H9 (cell line): ENCODE measurements around the gene NME8. TPM values are rescaled to one million over a fixed set of nuclear protein-coding genes. Genes with fewer than 3 reads are reported as not detected.

Experiments
- DNase-seq: peaks from one replicate; pipeline ENCODE4 v3.0.0-alpha.2; 2017
- H2AFZ ChIP-seq: one replicate; pipeline ENCODE4 v1.6.1; 2013; ENCODE audit warnings: mild to moderate bottlenecking, low read length, control low read depth, moderate library complexity
- H2AK5ac ChIP-seq: 2 replicates; pipeline ENCODE4 v1.6.1; 2013; ENCODE audit warnings: low read length, control low read depth, mixed read lengths; ENCODE audit not compliant: insufficient read length
- H2BK120ac ChIP-seq: one replicate; pipeline ENCODE4 v1.6.1; 2013; ENCODE audit warnings: low read depth, mild to moderate bottlenecking, low read length, control low read depth, inconsistent platforms; ENCODE audit not compliant: poor library complexity, severe bottlenecking
- H2BK12ac ChIP-seq: 2 replicates; pipeline ENCODE4 v1.6.1; 2013; ENCODE audit warnings: low read length, control low read depth, mixed read lengths, low read depth; ENCODE audit not compliant: insufficient read length
- H2BK15ac ChIP-seq: 2 replicates; pipeline ENCODE4 v1.6.1; 2013; ENCODE audit warnings: low read depth, low read length, control low read depth
- H2BK20ac ChIP-seq: one replicate; pipeline ENCODE4 v1.6.1; 2013; ENCODE audit warnings: low read depth, mild to moderate bottlenecking, low read length, control low read depth, inconsistent platforms; ENCODE audit not compliant: poor library complexity, severe bottlenecking
- H2BK5ac ChIP-seq: 2 replicates; pipeline ENCODE4 v1.6.1; 2013; ENCODE audit warnings: low read length, control low read depth, mixed read lengths; ENCODE audit not compliant: insufficient read length
- H3K14ac ChIP-seq: 2 replicates; pipeline ENCODE4 v1.6.1; 2013; ENCODE audit warnings: low read length, control low read depth; ENCODE audit not compliant: insufficient read depth
- H3K18ac ChIP-seq: 2 replicates; pipeline ENCODE4 v1.6.1; 2013; ENCODE audit warnings: low read depth, mild to moderate bottlenecking, mixed read lengths, low read length, control low read depth; ENCODE audit not compliant: insufficient read length
- H3K23ac ChIP-seq: 2 replicates; pipeline ENCODE4 v1.6.1; 2013; ENCODE audit warnings: low read length, control low read depth, mixed read lengths, low read depth; ENCODE audit not compliant: insufficient read length
- H3K23me2 ChIP-seq: 2 replicates; pipeline ENCODE4 v1.6.1; 2013; ENCODE audit warnings: low read depth, mild to moderate bottlenecking, mixed read lengths, low read length, control low read depth; ENCODE audit not compliant: insufficient read length, poor library complexity, severe bottlenecking
- H3K27ac ChIP-seq: 2 replicates; pipeline ENCODE4 v1.5.1; 2013; ENCODE audit warnings: low read length, control low read depth, mixed read lengths, low read depth; ENCODE audit not compliant: insufficient read length
- H3K27me3 ChIP-seq: 2 replicates; pipeline ENCODE4 v1.6.1; 2013; ENCODE audit warnings: low read length, control low read depth, inconsistent platforms; ENCODE audit not compliant: insufficient read depth
- H3K4ac ChIP-seq: 2 replicates; pipeline ENCODE4 v1.6.1; 2013; ENCODE audit warnings: low read depth, mild to moderate bottlenecking, control low read depth, inconsistent platforms, low read length, moderate library complexity
- H3K4me1 ChIP-seq: 2 replicates; pipeline ENCODE4 v1.6.1; 2013; ENCODE audit warnings: low read length, control low read depth, inconsistent platforms; ENCODE audit not compliant: insufficient read depth
- H3K4me2 ChIP-seq: 2 replicates; pipeline ENCODE4 v1.6.1; 2013; ENCODE audit warnings: low read length, control low read depth, mixed read lengths; ENCODE audit not compliant: insufficient read length, insufficient read depth
- H3K56ac ChIP-seq: 2 replicates; pipeline ENCODE4 v1.6.1; 2013; ENCODE audit warnings: low read depth, mild to moderate bottlenecking, mixed read lengths, low read length, control low read depth; ENCODE audit not compliant: insufficient read length
- H3K79me1 ChIP-seq: 2 replicates; pipeline ENCODE4 v1.6.1; 2013; ENCODE audit warnings: low read depth, mild to moderate bottlenecking, moderate library complexity, low read length, control low read depth, inconsistent platforms; ENCODE audit not compliant: insufficient read depth, poor library complexity, severe bottlenecking
- H3K79me2 ChIP-seq: 2 replicates; pipeline ENCODE4 v1.6.1; 2013; ENCODE audit warnings: low read length, control low read depth, inconsistent platforms; ENCODE audit not compliant: insufficient read depth
- H3K9ac ChIP-seq: 2 replicates; pipeline ENCODE4 v1.6.1; 2013; ENCODE audit warnings: low read length, control low read depth, mixed read lengths; ENCODE audit not compliant: insufficient read length; ENCODE audit errors: extremely low read depth
- H3K9me3 ChIP-seq: one replicate; pipeline ENCODE4 v1.6.1; 2013; ENCODE audit warnings: low read depth, low read length, inconsistent platforms; ENCODE audit not compliant: control insufficient read depth
- H3T11ph ChIP-seq: one replicate; pipeline ENCODE4 v1.6.1; 2013; ENCODE audit warnings: mild to moderate bottlenecking, low read length, control low read depth, inconsistent platforms
- H4K20me1 ChIP-seq: one replicate; pipeline ENCODE4 v1.6.1; 2013; ENCODE audit not compliant: control insufficient read depth, insufficient read length, insufficient read depth
- H4K5ac ChIP-seq: 2 replicates; pipeline ENCODE4 v1.6.1; 2013; ENCODE audit warnings: low read depth, mild to moderate bottlenecking, mixed read lengths, low read length, control low read depth; ENCODE audit not compliant: insufficient read length
- H4K8ac ChIP-seq: replicated peaks from 2 replicates; pipeline ENCODE4 v1.6.1; 2013; ENCODE audit warnings: low read length, control low read depth, mixed read lengths, low read depth; ENCODE audit not compliant: insufficient read length
- H4K91ac ChIP-seq: 2 replicates; pipeline ENCODE4 v1.6.1; 2013; ENCODE audit warnings: low read depth, mild to moderate bottlenecking, moderate library complexity, mixed read lengths, low read length, control low read depth; ENCODE audit not compliant: insufficient read length
- H3K27ac Mint-ChIP-seq, 3 experiments: 2 replicates in 2 of 3; 3 replicates in 1 of 3; pipeline ENCODE4 v1.8.0; 2020 to 2021; ENCODE audit warnings: mixed read lengths in 3 of 3, mild to moderate bottlenecking in 1 of 3, moderate library complexity in 1 of 3
- H3K27me3 Mint-ChIP-seq: 2 replicates; pipeline ENCODE4 v1.8.0; 2021; ENCODE audit warnings: low read depth, mild to moderate bottlenecking, moderate library complexity, mixed read lengths
- H3K36me3 Mint-ChIP-seq, 3 experiments: 2 replicates in 2 of 3; 3 replicates in 1 of 3; pipeline ENCODE4 v1.8.0; 2020 to 2021; ENCODE audit warnings: low read depth in 3 of 3, mixed read lengths in 3 of 3; ENCODE audit not compliant: insufficient read depth in 1 of 3
- H3K4me1 Mint-ChIP-seq, 2 experiments: 2 replicates each; pipeline ENCODE4 v1.8.0; 2020; ENCODE audit warnings: mixed read lengths in 2 of 2
- H3K4me3 Mint-ChIP-seq, 2 experiments: 2 replicates in 1 of 2; 3 replicates in 1 of 2; pipeline ENCODE4 v1.8.0; 2020 to 2021; ENCODE audit warnings: mild to moderate bottlenecking in 2 of 2, mixed read lengths in 2 of 2, moderate library complexity in 1 of 2
- H3K9me3 Mint-ChIP-seq, 2 experiments: 2 replicates in 1 of 2; 3 replicates in 1 of 2; pipeline ENCODE4 v1.8.0; 2020; ENCODE audit warnings: mild to moderate bottlenecking in 2 of 2, mixed read lengths in 2 of 2, moderate library complexity in 1 of 2
- CTCF ChIP-seq: fragments of 200-600 bp; sonication (generic); conservative IDR thresholded peaks from 3 replicates; pipeline ENCODE4 v1.8.0; 2021; ENCODE audit warnings: antibody characterized with exemption, mild to moderate bottlenecking
- WGBS: extraction: QIAGEN DNeasy Blood & Tissue Kit; methylation state at CpG from one replicate; pipeline ENCODE4 v1.1.7; 2013; ENCODE audit warnings: missing lambda C conversion rate, low lambda C conversion rate, mixed read lengths; ENCODE audit not compliant: insufficient read length; ENCODE audit errors: extremely low coverage; 5-methylcytosine and 5-hydroxymethylcytosine counted together
- total RNA-seq: library from RNA; stranded (reverse); gene quantifications from 2 replicates; pipeline ENCODE4 v1.2.1, GENCODE V29; 2021

Gene NME8
- total RNA-seq, 1 experiment from 2014 or later = 0.33 TPM

- H2BK15ac ChIP-seq = no peak overlapping the region
- H3K9ac ChIP-seq = no peak overlapping the region
- H3K27ac ChIP-seq = no peak overlapping the region
- no peak overlapping the region for H4K5ac ChIP-seq
- H4K91ac ChIP-seq = no peak overlapping the region
- H2AK5ac ChIP-seq = no peak overlapping the region
- TF ChIP-seq CTCF = no peak
- Mint-ChIP-seq H3K36me3 (no peaks in the 10 kb centered on the region), H3K4me3 (no peak overlapping the region), H3K27me3 (peaks cover 46% of the 10 kb centered on the region), H3K4me1 (peaks cover 8 to 11% of the 10 kb centered on the region in 2 experiments), H3K27ac (no peak overlapping the region), H3K9me3 (no peaks in the 10 kb centered on the region)
- no peak overlapping the region for H3T11ph ChIP-seq
- H3K27me3 ChIP-seq = peaks cover 12% of the 10 kb centered on the region; the same call in 1 of the 2 replicates
- no peak for DNase-seq
- H2BK12ac ChIP-seq = no peak overlapping the region
- no peak overlapping the region for H2AFZ ChIP-seq
- H3K23me2 ChIP-seq = peaks cover 8% of the 10 kb centered on the region
- no CpG with 5 or more reads among the region's 2 CpGs for WGBS
- H3K4me1 ChIP-seq = no peaks in the 10 kb centered on the region
- no peak overlapping the region for H2BK20ac ChIP-seq
- H4K8ac ChIP-seq = no peak overlapping the region
- no peaks in the 10 kb centered on the region for H3K79me2 ChIP-seq
- H3K9me3 ChIP-seq = no peaks in the 10 kb centered on the region
- H3K79me1 ChIP-seq = no peaks in the 10 kb centered on the region
- no peaks in the 10 kb centered on the region for H4K20me1 ChIP-seq
- H3K18ac ChIP-seq = no peak overlapping the region
- H3K4me2 ChIP-seq = no peak overlapping the region
- no peak overlapping the region for H2BK120ac ChIP-seq
- no peak overlapping the region for H3K23ac ChIP-seq
- no peak overlapping the region for H2BK5ac ChIP-seq
- no peak overlapping the region for H3K4ac ChIP-seq
- H3K14ac ChIP-seq = no peak overlapping the region
- H3K56ac ChIP-seq = no peak overlapping the region
Measured at GRCh38 chr7:37912756-37913155, 64.4 kb downstream of the NME8 start.
